Measurements from ENCODE around the gene THRB.

- no peak for TF ChIP-seq CTCF (conservative IDR thresholded peaks at IDR 0.05; ENCODE audit: low read length)
- TF ChIP-seq EZH2phosphoT487 (IDR thresholded peaks at IDR 0.05; ENCODE audit: borderline replicate concordance), result no peak
These were observed 107.7 kb downstream of the THRB start for GRCh38 chr3:24387000-24387399.

Data from Loucy (cell line).